HFF-Myc (cell line): ENCODE measurements around the gene PAK3.

Source experiments
- DNase-seq: peaks from one replicate; pipeline ENCODE4 v3.0.0-alpha.2; 2011; ENCODE audit warnings: low read depth; ENCODE audit errors: extremely low read depth
- H3K4me3 ChIP-seq: replicated peaks from 2 replicates; pipeline ENCODE4 v1.5.1; 2011; ENCODE audit warnings: low read depth, mild to moderate bottlenecking, control low read depth, low read length
- CTCF ChIP-seq: IDR thresholded peaks from 2 replicates; pipeline ENCODE4 v1.5.1; 2012; ENCODE audit warnings: mild to moderate bottlenecking, low read depth, low read length, control low read depth; ENCODE audit errors: missing control alignments

PAK3 gene

GRCh38 chrX:111110098-111110775 is 14.2 kb downstream of the PAK3 start:
- DNase-seq = no peak
- TF ChIP-seq CTCF = no peak
- H3K4me3 ChIP-seq = no peak overlapping the region

- TF ChIP-seq CTCF = no peak
- DNase-seq = no peak
- no peak overlapping the region for H3K4me3 ChIP-seq
Observed at GRCh38 chrX:111114806-111115205, 18.8 kb downstream of the PAK3 start.

- no peak for DNase-seq
Observed at GRCh38 chrX:111116666-111117065, 20.7 kb downstream of the PAK3 start.

GRCh38 chrX:111119341-111119740 is 23.4 kb downstream of the PAK3 start:
- no peak for DNase-seq
- H3K4me3 ChIP-seq = no peak overlapping the region
- no peak for TF ChIP-seq CTCF

More at GRCh38 chrX:111116666-111117065, 20.7 kb downstream of the PAK3 start:
- H3K4me3 ChIP-seq = no peak overlapping the region
- TF ChIP-seq CTCF = no peak

- no peak for TF ChIP-seq CTCF
- H3K4me3 ChIP-seq = no peak overlapping the region
- no peak for DNase-seq
Observed at GRCh38 chrX:111123125-111123524, 27.1 kb downstream of the PAK3 start.

GRCh38 chrX:111123606-111124179 is 27.7 kb downstream of the PAK3 start:
- H3K4me3 ChIP-seq = no peak overlapping the region
- no peak for DNase-seq
- TF ChIP-seq CTCF = no peak
